Measurements from ENCODE around the gene CTAGE1.
A peak's percentile ranks its signal among the peaks of the same experiment; 100 is the strongest.
"Not testable (repeated sequence)": the region's sequence is repeated elsewhere in the genome, so short reads cannot be mapped to it uniquely, and the experiment has no call there.

Gene CTAGE1

GRCh38 chr18:22417496-22418188 is at the start of gene CTAGE1:
CTAGE1 (minus strand) TSS chr18:22417915; CDS start chr18:22417811, 104 bp downstream.
- no peak for DNase-seq

- DNase-seq, result peak; percentile 76
Measured at GRCh38 chr18:22466608-22467395, 49.1 kb upstream of the CTAGE1 start.

- DNase-seq, result peak; percentile 96
Measured at GRCh38 chr18:22465859-22466457, 48.2 kb upstream of the CTAGE1 start.

- DNase-seq, result no peak
Measured at GRCh38 chr18:22463076-22463475, 45.4 kb upstream of the CTAGE1 start.

- no peak for DNase-seq
Measured at GRCh38 chr18:22459491-22459890, 41.8 kb upstream of the CTAGE1 start.

GRCh38 chr18:22457524-22457923 is 39.8 kb upstream of the CTAGE1 start:
- DNase-seq, result no peak

- DNase-seq, result no peak
Measured at GRCh38 chr18:22456547-22456946, 38.8 kb upstream of the CTAGE1 start.

GRCh38 chr18:22456116-22456480 is 38.4 kb upstream of the CTAGE1 start:
- DNase-seq, result no peak

- DNase-seq, result no peak
Measured at GRCh38 chr18:22455425-22456115, 37.9 kb upstream of the CTAGE1 start.

- DNase-seq, result no peak
Measured at GRCh38 chr18:22453315-22453714, 35.6 kb upstream of the CTAGE1 start.

GRCh38 chr18:22452226-22452668 is 34.5 kb upstream of the CTAGE1 start:
- no peak for DNase-seq

GRCh38 chr18:22451796-22452195 is 34.1 kb upstream of the CTAGE1 start:
- DNase-seq, result no peak

- not testable (repeated sequence) for DNase-seq
Measured at GRCh38 chr18:22450766-22451165, 33.1 kb upstream of the CTAGE1 start.

GRCh38 chr18:22450318-22450717 is 32.6 kb upstream of the CTAGE1 start:
- not testable (repeated sequence) for DNase-seq

- DNase-seq, result not testable (repeated sequence)
Measured at GRCh38 chr18:22449753-22450152, 32.0 kb upstream of the CTAGE1 start.

- no peak for DNase-seq
Measured at GRCh38 chr18:22448238-22448637, 30.5 kb upstream of the CTAGE1 start.

- no peak for DNase-seq
Measured at GRCh38 chr18:22447792-22448191, 30.1 kb upstream of the CTAGE1 start.

GRCh38 chr18:22446911-22447310 is 29.2 kb upstream of the CTAGE1 start:
- no peak for DNase-seq

GRCh38 chr18:22446325-22446724 is 28.6 kb upstream of the CTAGE1 start:
- DNase-seq, result no peak

GRCh38 chr18:22441638-22442037 is 23.9 kb upstream of the CTAGE1 start:
- no peak for DNase-seq

GRCh38 chr18:22439447-22439846 is 21.7 kb upstream of the CTAGE1 start:
- DNase-seq, result peak; percentile 60

- DNase-seq, result no peak
Measured at GRCh38 chr18:22436136-22436535, 18.4 kb upstream of the CTAGE1 start.

GRCh38 chr18:22434973-22435608 is 17.4 kb upstream of the CTAGE1 start:
- DNase-seq, result peak; percentile 87

Data from HCEC 1CT (cell line).